ENCODE results near the gene GRAMD2A.

The GRAMD2A gene

GRCh38 chr15:72201391-72201921 lies 3.9 kb upstream of the GRAMD2A start:
- no peak for DNase-seq (ENCODE audit: low spot score)
- H3K27ac ChIP-seq (ENCODE audit: poor library complexity, severe bottlenecking): peak overlapping the region; percentile 91

GRCh38 chr15:72200395-72201237 lies 3.0 kb upstream of the GRAMD2A start:
- Histone ChIP-seq H3K27ac (ENCODE audit: poor library complexity, severe bottlenecking) (peak overlapping the region; percentile 91), H3K36me3 (ENCODE audit: low read depth) (peaks cover 72% of the 10 kb centered on the region), H3K9me3 (ENCODE audit: severe bottlenecking) (no peaks in the 10 kb centered on the region), H3K4me1 (ENCODE audit: insufficient read depth, poor library complexity, severe bottlenecking) (peaks cover 25% of the 10 kb centered on the region), H3K27me3 (ENCODE audit: insufficient read depth, poor library complexity, severe bottlenecking) (no peaks in the 10 kb centered on the region), H3K4me3 (ENCODE audit: severe bottlenecking) (no peak overlapping the region)
- ATAC-seq (ENCODE audit: low read depth) (no peak), DNase-seq (ENCODE audit: low spot score) (no peak)
- TF ChIP-seq CTCF (IDR thresholded peaks at IDR 0.05; ENCODE audit: poor library complexity, severe bottlenecking): no peak

More at GRCh38 chr15:72201391-72201921, 3.9 kb upstream of the GRAMD2A start:
- ATAC-seq (ENCODE audit: low read depth): no peak
- TF ChIP-seq CTCF (IDR thresholded peaks at IDR 0.05; ENCODE audit: poor library complexity, severe bottlenecking): no peak
- Histone ChIP-seq H3K4me3 (ENCODE audit: severe bottlenecking) (no peak overlapping the region), H3K27me3 (ENCODE audit: insufficient read depth, poor library complexity, severe bottlenecking) (no peaks in the 10 kb centered on the region), H3K4me1 (ENCODE audit: insufficient read depth, poor library complexity, severe bottlenecking) (peaks cover 25% of the 10 kb centered on the region), H3K36me3 (ENCODE audit: low read depth) (peaks cover 80% of the 10 kb centered on the region), H3K9me3 (ENCODE audit: severe bottlenecking) (no peaks in the 10 kb centered on the region)

GRCh38 chr15:72199721-72200212 lies 2.2 kb upstream of the GRAMD2A start:
- H3K4me3 ChIP-seq (ENCODE audit: severe bottlenecking): no peak overlapping the region
- peak; percentile 99 for TF ChIP-seq CTCF (IDR thresholded peaks at IDR 0.05; ENCODE audit: poor library complexity, severe bottlenecking)
- peak; percentile 19 for ATAC-seq (ENCODE audit: low read depth)
- H3K4me1 ChIP-seq (ENCODE audit: insufficient read depth, poor library complexity, severe bottlenecking): peaks cover 19% of the 10 kb centered on the region
- no peaks in the 10 kb centered on the region for H3K27me3 ChIP-seq (ENCODE audit: insufficient read depth, poor library complexity, severe bottlenecking)
- H3K36me3 ChIP-seq (ENCODE audit: low read depth): peaks cover 64% of the 10 kb centered on the region
- no peaks in the 10 kb centered on the region for H3K9me3 ChIP-seq (ENCODE audit: severe bottlenecking)
- no peak for DNase-seq (ENCODE audit: low spot score)
- peak overlapping the region; percentile 91 for H3K27ac ChIP-seq (ENCODE audit: poor library complexity, severe bottlenecking)

- no peaks in the 10 kb centered on the region for H3K9me3 ChIP-seq (ENCODE audit: severe bottlenecking)
- DNase-seq (ENCODE audit: low spot score) (no peak), ATAC-seq (ENCODE audit: low read depth) (no peak)
- peaks cover 13% of the 10 kb centered on the region for H3K4me1 ChIP-seq (ENCODE audit: insufficient read depth, poor library complexity, severe bottlenecking)
- H3K4me3 ChIP-seq (ENCODE audit: severe bottlenecking): no peak overlapping the region
- peaks cover 57% of the 10 kb centered on the region for H3K36me3 ChIP-seq (ENCODE audit: low read depth)
- no peak for TF ChIP-seq CTCF (IDR thresholded peaks at IDR 0.05; ENCODE audit: poor library complexity, severe bottlenecking)
- H3K27me3 ChIP-seq (ENCODE audit: insufficient read depth, poor library complexity, severe bottlenecking): no peaks in the 10 kb centered on the region
- peak overlapping the region; percentile 91 for H3K27ac ChIP-seq (ENCODE audit: poor library complexity, severe bottlenecking)
These were observed 1.6 kb upstream of the GRAMD2A start for GRCh38 chr15:72199205-72199515.
